GM23248 (cell line): ENCODE data around the gene OR56A4. TPM values are rescaled to one million over a fixed set of nuclear protein-coding genes. Genes with fewer than 3 reads are reported as not detected.
"Not testable (repeated sequence)": the region's sequence is repeated elsewhere in the genome, so short reads cannot be mapped to it uniquely, and the experiment has no call there.

Experiments
- DNase-seq: peaks from one replicate; pipeline ENCODE4 v3.0.0-alpha.2; 2015
- H2AFZ ChIP-seq: fragments of 200-600 bp; sonication (generic); 2 replicates; pipeline ENCODE4 v1.6.1; 2016; ENCODE audit warnings: antibody characterized with exemption
- H3F3A ChIP-seq: fragments of 200-600 bp; sonication (generic); 2 replicates; pipeline ENCODE4 v1.6.1; 2016; ENCODE audit warnings: mild to moderate bottlenecking, antibody characterized with exemption, mixed run types; ENCODE audit not compliant: insufficient read depth
- H3K27ac ChIP-seq: fragments of 200-600 bp; sonication (generic); 2 replicates; pipeline ENCODE4 v1.5.1; 2016; ENCODE audit warnings: mild to moderate bottlenecking
- H3K27me3 ChIP-seq: fragments of 200-600 bp; sonication (generic); replicated peaks from 2 replicates; pipeline ENCODE4 v1.6.1; 2016; ENCODE audit warnings: mild to moderate bottlenecking; ENCODE audit not compliant: insufficient read depth
- H3K36me3 ChIP-seq: fragments of 200-600 bp; sonication (generic); 2 replicates; pipeline ENCODE4 v1.6.1; 2016; ENCODE audit warnings: low read depth, mild to moderate bottlenecking
- H3K4me1 ChIP-seq: fragments of 200-600 bp; sonication (generic); 2 replicates; pipeline ENCODE4 v1.6.1; 2016; ENCODE audit warnings: mild to moderate bottlenecking; ENCODE audit not compliant: insufficient read depth
- H3K4me2 ChIP-seq: fragments of 200-600 bp; sonication (generic); one replicate; pipeline ENCODE4 v1.6.1; 2016; ENCODE audit warnings: mild to moderate bottlenecking; ENCODE audit not compliant: unreplicated experiment
- H3K4me3 ChIP-seq: fragments of 200-600 bp; sonication (generic); 2 replicates; pipeline ENCODE4 v1.5.1; 2016; ENCODE audit warnings: mild to moderate bottlenecking
- H3K79me2 ChIP-seq: fragments of 200-600 bp; sonication (generic); 2 replicates; pipeline ENCODE4 v1.6.1; 2016; ENCODE audit warnings: mild to moderate bottlenecking; ENCODE audit not compliant: insufficient read depth
- H3K9ac ChIP-seq: fragments of 200-600 bp; sonication (generic); 2 replicates; pipeline ENCODE4 v1.6.1; 2016; ENCODE audit warnings: mild to moderate bottlenecking
- H3K9me2 ChIP-seq: fragments of 200-600 bp; sonication (generic); 2 replicates; pipeline ENCODE4 v1.6.1; 2016; ENCODE audit warnings: mixed run types, mild to moderate bottlenecking, moderate library complexity; ENCODE audit not compliant: insufficient read depth
- H3K9me3 ChIP-seq: fragments of 200-600 bp; sonication (generic); one replicate; pipeline ENCODE4 v1.6.1; 2017; ENCODE audit warnings: low read depth
- H4K20me1 ChIP-seq: fragments of 200-600 bp; sonication (generic); 2 replicates; pipeline ENCODE4 v1.6.0; 2016; ENCODE audit not compliant: insufficient read depth
- EZH2 ChIP-seq: fragments of 200-600 bp; sonication (generic); IDR thresholded peaks from 2 replicates; pipeline ENCODE4 v1.6.1; 2018; ENCODE audit warnings: antibody characterized with exemption, mild to moderate bottlenecking; ENCODE audit not compliant: insufficient read depth, poor library complexity, severe bottlenecking
- EZH2phosphoT487 ChIP-seq: fragments of 200-600 bp; sonication (generic); IDR thresholded peaks from 2 replicates; pipeline ENCODE4 v1.6.1; 2018; ENCODE audit warnings: antibody characterized with exemption, moderate library complexity, mild to moderate bottlenecking, low read depth; ENCODE audit not compliant: insufficient read depth
- WGBS, 2 experiments: methylation state at CpG; one replicate each; pipeline ENCODE4 v1.1.6; 2015 to 2017; ENCODE audit warnings: low lambda C conversion rate in 2 of 2, low coverage in 1 of 2; ENCODE audit errors: missing lambda C conversion rate in 2 of 2; 5-methylcytosine and 5-hydroxymethylcytosine counted together
- in situ Hi-C: fragments of 300-500 bp; cut with MboI; formaldehyde crosslinking; loops from 2 replicates; pipeline ENCODE4 v1.15.0; 2020
- polyA plus RNA-seq: library from polyadenylated mRNA; unstranded; fragments of >200 nt; fragmentation: Nextera tagmentation; extraction: Ambion mirVana; gene quantifications from 2 replicates; pipeline ENCODE4 v1.2.1, GENCODE V29; 2016
- total RNA-seq: library from RNA; depleted of rRNA; stranded (reverse); fragments of >200 nt; shearing (Covaris generic); gene quantifications from 2 replicates; pipeline ENCODE4 v1.2.3, GENCODE V29; 2014

The OR56A4 gene
- total and polyA plus RNA-seq, 2 experiments from 2014 or later, result not detected

DNA sequence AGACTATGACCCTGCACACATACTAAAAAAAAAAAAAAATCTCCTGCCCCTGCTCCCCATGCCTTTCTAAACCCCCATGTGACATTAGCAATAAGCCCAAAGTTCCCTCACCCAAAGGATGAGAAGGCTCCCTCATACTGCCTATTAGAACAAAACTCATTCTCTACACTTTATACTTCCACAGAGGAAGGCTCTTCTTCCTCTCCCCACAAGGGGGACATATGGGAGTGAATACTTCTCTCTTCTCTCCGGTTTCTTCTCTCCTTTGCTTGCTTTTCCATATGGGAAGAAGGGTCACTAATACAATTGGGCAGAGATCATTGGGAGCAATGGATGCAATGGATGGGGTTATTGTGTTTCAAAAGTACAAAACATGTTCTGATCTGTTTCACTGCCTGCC lies 23.3 kb downstream of the OR56A4 start:
- TF ChIP-seq EZH2phosphoT487 (no peak), EZH2 (no peak)
- Histone ChIP-seq H3K27me3 (no peaks in the 10 kb centered on the region), H3K4me2 (no peak overlapping the region), H3F3A (no peaks in the 10 kb centered on the region), H3K4me3 (no peak overlapping the region), H4K20me1 (no peaks in the 10 kb centered on the region), H2AFZ (no peak overlapping the region), H3K36me3 (no peaks in the 10 kb centered on the region), H3K27ac (no peak overlapping the region), H3K9me2 (no peaks in the 10 kb centered on the region), H3K9ac (no peak overlapping the region), H3K9me3 (no peaks in the 10 kb centered on the region), H3K79me2 (no peaks in the 10 kb centered on the region), H3K4me1 (no peaks in the 10 kb centered on the region)
- in situ Hi-C loops, result no loop called here
- 0 to 4% methylated on average over 1 of the region's 1 CpG for WGBS, 2 experiments
- no peak for DNase-seq

DNA sequence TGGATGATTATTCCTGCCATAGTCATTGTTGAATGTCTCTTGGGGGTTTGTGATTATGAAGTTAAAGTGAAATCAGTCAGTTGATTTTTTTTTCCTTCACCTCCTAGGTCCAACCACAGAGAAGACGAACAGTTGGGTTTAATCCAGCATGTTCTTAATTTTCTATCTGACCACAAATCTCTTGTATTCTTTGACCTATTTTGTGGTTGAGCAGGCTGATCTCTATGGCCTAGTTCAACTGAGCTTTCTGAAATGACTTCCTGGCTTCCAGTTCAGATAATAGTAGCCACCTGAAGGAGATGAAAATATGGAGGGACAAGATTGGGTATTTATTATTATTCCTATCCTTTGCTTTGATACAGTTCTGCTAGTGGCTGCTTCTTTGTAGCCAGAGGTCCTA lies 33.2 kb downstream of the OR56A4 start:
- Histone ChIP-seq H4K20me1 (no peaks in the 10 kb centered on the region), H3K4me1 (no peaks in the 10 kb centered on the region), H3K9me2 (no peaks in the 10 kb centered on the region), H2AFZ (no peak overlapping the region), H3K9ac (no peak overlapping the region), H3K27me3 (no peaks in the 10 kb centered on the region), H3K36me3 (no peaks in the 10 kb centered on the region), H3F3A (no peaks in the 10 kb centered on the region), H3K27ac (no peak overlapping the region), H3K4me2 (no peak overlapping the region), H3K9me3 (no peaks in the 10 kb centered on the region), H3K79me2 (no peaks in the 10 kb centered on the region), H3K4me3 (no peak overlapping the region)
- WGBS, 2 experiments, result 11 to 17% methylated on average over 1 of the region's 1 CpG
- no peak for DNase-seq
- TF ChIP-seq EZH2, result no peak
- TF ChIP-seq EZH2phosphoT487, result no peak
- in situ Hi-C loops, result no loop called here

DNA sequence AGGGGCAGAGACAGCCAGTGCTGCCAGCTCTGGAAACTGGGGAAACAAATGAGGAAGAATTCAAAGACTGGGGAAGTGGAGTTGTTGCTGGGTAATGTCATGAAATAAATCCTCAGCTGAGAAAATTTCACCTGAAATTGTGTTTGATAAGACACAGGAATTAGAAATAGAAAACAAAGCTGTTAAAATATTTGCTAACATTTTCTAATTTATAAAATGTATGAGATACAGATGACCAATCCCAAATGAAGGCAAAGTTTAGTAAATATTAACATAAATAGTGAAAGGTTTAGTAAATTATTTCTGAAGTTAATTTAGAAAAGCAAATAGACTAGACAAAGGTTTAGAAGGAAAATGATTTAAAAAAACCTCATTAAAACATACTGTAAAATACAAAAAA lies 38.4 kb downstream of the OR56A4 start, which contains the start of gene OR56A5:
TSS of gene OR56A5 (minus strand) at position 101 of the 400 bp plus-strand sequence. CDS start at position 101, 0 bp downstream.
- no peak for DNase-seq
- Histone ChIP-seq H3K4me1 (no peaks in the 10 kb centered on the region), H4K20me1 (no peaks in the 10 kb centered on the region), H3K27ac (no peak within 1 kb of the TSS), H3K27me3 (no peaks in the 10 kb centered on the region), H2AFZ (no peak within 1 kb of the TSS), H3K79me2 (no peaks in the 10 kb centered on the region), H3K36me3 (no peaks in the 10 kb centered on the region), H3K4me3 (no peak within 1 kb of the TSS), H3K9ac (no peak within 1 kb of the TSS), H3K9me2 (no peaks in the 10 kb centered on the region), H3K4me2 (no peak within 1 kb of the TSS), H3K9me3 (no peaks in the 10 kb centered on the region), H3F3A (no peaks in the 10 kb centered on the region)
- in situ Hi-C loops, result no loop called here
- no peak for TF ChIP-seq EZH2
- TF ChIP-seq EZH2phosphoT487, result no peak

DNA sequence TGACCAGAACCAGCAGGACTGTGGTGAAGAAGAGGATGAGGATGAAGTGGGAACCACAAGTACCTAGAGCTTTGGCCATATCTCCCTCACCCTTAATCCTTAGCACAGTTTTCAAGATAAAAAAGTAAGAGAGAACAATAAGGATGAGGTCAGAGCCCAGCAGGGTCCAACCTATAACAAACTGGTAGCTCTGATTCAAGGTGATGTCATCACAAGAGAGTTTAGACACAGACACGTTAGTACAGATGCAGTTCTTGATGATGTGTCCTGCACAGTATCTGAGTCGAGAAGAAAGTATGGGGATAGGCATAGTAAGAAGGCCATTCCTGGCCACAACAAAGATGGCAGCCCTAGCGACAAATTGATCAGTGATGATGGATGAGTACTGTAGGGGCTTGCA lies 39.0 kb downstream of the OR56A4 start:
- Histone ChIP-seq H3K9me2 (no peaks in the 10 kb centered on the region), H3K4me1 (no peaks in the 10 kb centered on the region), H4K20me1 (no peaks in the 10 kb centered on the region)

DNA sequence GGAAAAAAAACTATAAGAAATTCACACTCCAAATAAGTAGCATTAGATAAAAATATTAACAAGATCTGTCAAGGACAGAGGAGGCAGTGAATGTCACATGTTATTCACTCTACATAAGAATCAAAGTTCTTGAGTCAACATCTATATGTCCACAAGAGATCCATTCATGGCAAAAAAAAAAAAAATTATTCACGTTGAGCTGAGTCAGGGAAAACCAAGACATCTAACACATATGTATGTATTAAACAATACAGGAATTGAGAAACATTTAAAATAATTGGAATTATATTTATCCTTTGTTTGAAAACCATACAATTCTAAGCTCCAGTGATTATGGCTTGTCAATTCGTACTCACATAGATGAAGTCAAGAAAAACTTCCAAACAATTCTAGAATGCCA lies 39.8 kb downstream of the OR56A4 start:
- H3K4me2 ChIP-seq, result no peak overlapping the region
- H3K27ac ChIP-seq, result no peak overlapping the region
- no peaks in the 10 kb centered on the region for H4K20me1 ChIP-seq
- no peaks in the 10 kb centered on the region for H3K79me2 ChIP-seq
- H3K4me3 ChIP-seq, result no peak overlapping the region
- H3F3A ChIP-seq, result no peaks in the 10 kb centered on the region
- TF ChIP-seq EZH2phosphoT487 (no peak), EZH2 (no peak)
- no peak for DNase-seq
- in situ Hi-C loops, result no loop called here
- 6 to 10% methylated on average over 2 of the region's 2 CpGs for WGBS, 2 experiments
- H3K9ac ChIP-seq, result no peak overlapping the region
- no peaks in the 10 kb centered on the region for H3K9me3 ChIP-seq
- H3K27me3 ChIP-seq, result no peaks in the 10 kb centered on the region
- H3K36me3 ChIP-seq, result no peaks in the 10 kb centered on the region
- H3K4me1 ChIP-seq, result no peaks in the 10 kb centered on the region
- no peaks in the 10 kb centered on the region for H3K9me2 ChIP-seq
- H2AFZ ChIP-seq, result no peak overlapping the region

More for the DNA sequence above, 39.0 kb downstream of the OR56A4 start:
- 11 to 21% methylated on average over 3 of the region's 3 CpGs for WGBS, 2 experiments
- Histone ChIP-seq H3K27me3 (no peaks in the 10 kb centered on the region), H3F3A (no peaks in the 10 kb centered on the region), H3K4me3 (no peak overlapping the region), H3K27ac (no peak overlapping the region), H3K9me3 (no peaks in the 10 kb centered on the region), H3K36me3 (no peaks in the 10 kb centered on the region), H3K9ac (no peak overlapping the region), H2AFZ (no peak overlapping the region), H3K4me2 (no peak overlapping the region), H3K79me2 (no peaks in the 10 kb centered on the region)
- TF ChIP-seq EZH2phosphoT487, result no peak
- no peak for TF ChIP-seq EZH2
- DNase-seq, result peak; percentile 4
- in situ Hi-C loops, result no loop called here

DNA sequence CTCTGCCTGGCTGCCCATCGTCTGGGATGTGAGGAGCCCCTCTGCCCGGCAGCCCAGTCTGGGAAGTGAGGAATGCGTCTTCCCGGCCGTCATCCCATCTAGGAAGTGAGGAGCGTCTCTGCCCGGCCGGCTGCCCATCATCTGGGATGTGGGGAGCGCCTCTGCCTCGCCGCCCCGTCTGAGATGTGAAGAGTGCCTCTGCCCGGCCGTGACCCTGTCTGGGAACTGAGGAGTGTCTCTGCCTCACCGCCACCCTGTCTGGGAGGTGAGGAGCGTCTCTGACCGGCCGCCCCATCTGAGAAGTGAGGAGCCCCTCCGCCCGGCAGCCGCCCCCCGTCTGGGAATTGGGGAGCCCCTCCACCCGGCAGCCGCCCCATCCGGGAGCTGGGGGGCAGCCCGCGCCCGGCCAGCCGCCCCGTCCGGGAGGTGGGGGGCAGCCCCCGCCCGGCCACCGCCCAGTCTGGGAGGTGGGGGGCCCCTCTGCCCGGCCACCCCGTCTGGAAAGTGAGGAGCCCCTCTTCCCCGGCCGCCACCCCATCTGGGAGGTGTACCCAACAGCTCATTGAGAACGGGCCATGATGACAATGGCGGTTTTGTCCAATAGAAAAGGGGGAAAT lies 45.9 kb downstream of the OR56A4 start:
- H3K4me1 ChIP-seq, H3K36me3 ChIP-seq, H3K9ac ChIP-seq, H2AFZ ChIP-seq, H3K9me2 ChIP-seq, H3K27ac ChIP-seq, H3K4me2 ChIP-seq, DNase-seq, H3K27me3 ChIP-seq, H4K20me1 ChIP-seq, H3F3A ChIP-seq, H3K79me2 ChIP-seq, H3K4me3 ChIP-seq, H3K9me3 ChIP-seq, in situ Hi-C loops: not testable (repeated sequence)
- WGBS, 2 experiments, result 70 to 77% methylated on average over 13 to 37 of the region's 40 CpGs
